ENCODE results near the gene UBAP2.

UBAP2 gene

DNA sequence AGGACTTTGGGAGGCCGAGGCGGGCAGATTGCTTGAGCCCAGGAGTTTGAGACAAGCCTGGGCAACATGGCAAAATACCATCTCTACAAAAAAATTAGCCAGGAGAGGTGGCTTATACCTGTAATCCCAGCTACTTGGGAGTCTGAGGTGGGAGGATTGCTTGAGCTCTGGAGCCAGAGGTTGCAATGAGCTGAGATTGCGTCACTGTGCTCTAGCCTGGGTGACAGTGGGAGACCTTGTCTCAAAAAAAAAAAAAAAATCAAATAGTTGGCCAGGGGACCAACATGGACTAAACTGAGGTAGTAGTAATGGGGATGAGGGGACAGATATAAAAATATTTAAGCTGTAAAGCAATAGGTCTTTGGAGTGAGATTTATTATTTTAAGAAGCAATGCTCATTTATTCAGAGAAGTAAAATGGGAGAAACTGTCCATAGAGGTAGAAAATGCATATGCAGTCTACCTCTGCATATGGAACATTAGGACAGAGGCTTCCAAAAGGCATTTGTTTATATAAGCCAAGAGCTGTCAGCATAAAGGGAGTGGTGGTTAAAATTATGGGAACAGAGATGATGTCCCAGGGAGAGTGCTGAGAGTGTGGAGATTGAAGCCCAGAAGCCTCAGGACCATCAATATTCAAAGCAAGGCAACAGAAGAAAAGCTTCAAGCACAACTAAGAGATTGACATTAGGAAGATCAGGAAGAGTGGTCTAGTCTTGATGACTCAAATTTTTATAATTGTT, 133.6 kb downstream of the UBAP2 start:
- no peak for DNase-seq (ENCODE audit: low read depth)
- no peak overlapping the region for H3K9ac ChIP-seq (ENCODE audit: low read length)
- no peaks in the 10 kb centered on the region for H3K9me3 ChIP-seq (ENCODE audit: control insufficient read depth, low read length)
- H3K4me3 ChIP-seq (ENCODE audit: low read length): no peak overlapping the region
- no peaks in the 10 kb centered on the region for H3K27me3 ChIP-seq (replicated peaks; ENCODE audit: control insufficient read depth, insufficient read depth, low read length)
- H3K4me1 ChIP-seq (ENCODE audit: control insufficient read depth, insufficient read depth, low read length): peaks cover 7% of the 10 kb centered on the region
- peaks cover 69% of the 10 kb centered on the region for H3K36me3 ChIP-seq (ENCODE audit: control insufficient read depth, insufficient read depth, low read length, severe bottlenecking)

DNA sequence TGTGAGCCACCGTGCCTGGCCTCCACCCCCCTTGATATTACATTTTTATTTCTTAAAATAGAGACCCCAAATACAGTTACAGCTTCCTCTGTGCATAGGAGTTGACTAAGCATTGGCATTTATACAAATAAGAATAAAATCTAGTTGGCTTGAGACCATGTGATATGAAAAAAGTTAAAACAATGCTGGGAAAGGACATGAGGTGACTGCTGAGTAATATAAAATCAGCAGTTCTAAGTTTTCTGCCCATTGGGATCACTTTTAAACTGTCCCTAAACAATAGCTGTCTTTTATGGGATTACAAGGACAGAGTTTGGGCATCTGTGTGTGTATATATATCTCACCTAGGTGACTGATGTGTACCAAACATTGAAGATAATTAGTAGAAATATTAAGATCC, 135.1 kb downstream of the UBAP2 start:
- Histone ChIP-seq H3K36me3 (ENCODE audit: control insufficient read depth, insufficient read depth, low read length, severe bottlenecking) (peaks cover 55% of the 10 kb centered on the region), H3K9me3 (ENCODE audit: control insufficient read depth, low read length) (no peaks in the 10 kb centered on the region), H3K4me1 (ENCODE audit: control insufficient read depth, insufficient read depth, low read length) (peaks cover 10% of the 10 kb centered on the region), H3K4me3 (ENCODE audit: low read length) (no peak overlapping the region), H3K9ac (ENCODE audit: low read length) (no peak overlapping the region), H3K27me3 (replicated peaks; ENCODE audit: control insufficient read depth, insufficient read depth, low read length) (no peaks in the 10 kb centered on the region)
- DNase-seq (ENCODE audit: low read depth): no peak

DNA sequence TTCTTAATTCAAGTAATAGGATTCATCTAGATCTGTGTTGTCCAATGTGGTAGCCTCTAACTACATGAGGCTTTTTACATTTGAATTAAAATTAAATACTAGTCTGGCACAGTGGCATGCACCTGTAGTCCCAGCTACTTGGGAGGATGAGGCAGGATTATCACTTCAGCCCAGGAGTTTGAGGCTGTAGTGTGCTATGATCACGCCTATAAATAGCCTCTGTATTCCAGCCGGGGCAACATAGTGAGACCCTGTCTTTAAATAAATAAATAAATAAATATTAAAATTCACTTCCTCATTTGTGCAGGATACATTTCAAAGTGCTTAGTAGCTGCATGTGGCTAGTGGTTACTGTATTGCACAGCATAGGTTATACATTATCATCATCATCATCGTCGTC, 139.9 kb downstream of the UBAP2 start:
- Histone ChIP-seq H3K4me1 (ENCODE audit: control insufficient read depth, insufficient read depth, low read length) (peaks cover 30% of the 10 kb centered on the region), H3K4me3 (ENCODE audit: low read length) (no peak overlapping the region), H3K27me3 (replicated peaks; ENCODE audit: control insufficient read depth, insufficient read depth, low read length) (no peaks in the 10 kb centered on the region), H3K36me3 (ENCODE audit: control insufficient read depth, insufficient read depth, low read length, severe bottlenecking) (peaks cover 22% of the 10 kb centered on the region), H3K9me3 (ENCODE audit: control insufficient read depth, low read length) (no peaks in the 10 kb centered on the region), H3K9ac (ENCODE audit: low read length) (no peak overlapping the region)
- DNase-seq (ENCODE audit: low read depth): no peak

- no peak for DNase-seq (ENCODE audit: low read depth)
- Histone ChIP-seq H3K36me3 (ENCODE audit: control insufficient read depth, insufficient read depth, low read length, severe bottlenecking) (peaks cover 22% of the 10 kb centered on the region), H3K4me1 (ENCODE audit: control insufficient read depth, insufficient read depth, low read length) (peaks cover 26% of the 10 kb centered on the region), H3K27me3 (replicated peaks; ENCODE audit: control insufficient read depth, insufficient read depth, low read length) (no peaks in the 10 kb centered on the region), H3K9me3 (ENCODE audit: control insufficient read depth, low read length) (no peaks in the 10 kb centered on the region), H3K9ac (ENCODE audit: low read length) (no peak overlapping the region), H3K4me3 (ENCODE audit: low read length) (no peak overlapping the region)
Measured at GRCh38 chr9:33908114-33908513, 140.6 kb downstream of the UBAP2 start.

- no peak for DNase-seq (ENCODE audit: low read depth)
- peaks cover 17% of the 10 kb centered on the region for H3K36me3 ChIP-seq (ENCODE audit: control insufficient read depth, insufficient read depth, low read length, severe bottlenecking)
- H3K4me3 ChIP-seq (ENCODE audit: low read length): no peak overlapping the region
- no peaks in the 10 kb centered on the region for H3K27me3 ChIP-seq (replicated peaks; ENCODE audit: control insufficient read depth, insufficient read depth, low read length)
- no peaks in the 10 kb centered on the region for H3K9me3 ChIP-seq (ENCODE audit: control insufficient read depth, low read length)
- H3K9ac ChIP-seq (ENCODE audit: low read length): no peak overlapping the region
- peaks cover 26% of the 10 kb centered on the region for H3K4me1 ChIP-seq (ENCODE audit: control insufficient read depth, insufficient read depth, low read length)
Measured at GRCh38 chr9:33907347-33907746, 141.3 kb downstream of the UBAP2 start.

DNA sequence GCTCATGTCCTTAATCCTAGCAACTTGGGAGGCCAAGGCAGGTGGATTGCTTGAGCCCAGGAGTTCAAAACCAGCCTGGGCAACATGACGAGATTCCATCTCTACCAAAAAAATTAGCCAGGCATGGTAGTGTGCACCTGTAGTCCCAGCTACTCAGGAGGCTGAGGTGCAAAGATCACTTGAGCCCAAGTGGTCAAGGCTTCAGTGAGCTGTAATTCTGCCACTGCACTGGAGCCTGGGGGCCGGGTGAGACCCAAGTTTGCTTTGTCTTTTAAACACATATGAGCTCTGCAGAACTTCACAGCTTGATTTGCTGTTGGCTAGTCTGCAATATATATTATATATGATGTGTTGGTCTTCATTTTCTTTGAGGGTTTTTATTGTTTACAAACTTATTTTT, 141.9 kb downstream of the UBAP2 start:
- no peaks in the 10 kb centered on the region for H3K27me3 ChIP-seq (replicated peaks; ENCODE audit: control insufficient read depth, insufficient read depth, low read length)
- H3K9me3 ChIP-seq (ENCODE audit: control insufficient read depth, low read length): no peaks in the 10 kb centered on the region
- no peak overlapping the region for H3K9ac ChIP-seq (ENCODE audit: low read length)
- no peak overlapping the region for H3K4me3 ChIP-seq (ENCODE audit: low read length)
- no peak for DNase-seq (ENCODE audit: low read depth)
- peaks cover 26% of the 10 kb centered on the region for H3K4me1 ChIP-seq (ENCODE audit: control insufficient read depth, insufficient read depth, low read length)
- H3K36me3 ChIP-seq (ENCODE audit: control insufficient read depth, insufficient read depth, low read length, severe bottlenecking): peaks cover 19% of the 10 kb centered on the region

GRCh38 chr9:33905137-33905536, 143.6 kb downstream of the UBAP2 start:
- H3K4me3 ChIP-seq (ENCODE audit: low read length): no peak overlapping the region
- H3K36me3 ChIP-seq (ENCODE audit: control insufficient read depth, insufficient read depth, low read length, severe bottlenecking): peaks cover 35% of the 10 kb centered on the region
- peaks cover 26% of the 10 kb centered on the region for H3K4me1 ChIP-seq (ENCODE audit: control insufficient read depth, insufficient read depth, low read length)
- no peak for DNase-seq (ENCODE audit: low read depth)
- no peak overlapping the region for H3K9ac ChIP-seq (ENCODE audit: low read length)
- no peaks in the 10 kb centered on the region for H3K9me3 ChIP-seq (ENCODE audit: control insufficient read depth, low read length)
- H3K27me3 ChIP-seq (replicated peaks; ENCODE audit: control insufficient read depth, insufficient read depth, low read length): no peaks in the 10 kb centered on the region

- peaks cover 40% of the 10 kb centered on the region for H3K36me3 ChIP-seq (ENCODE audit: control insufficient read depth, insufficient read depth, low read length, severe bottlenecking)
- no peak overlapping the region for H3K9ac ChIP-seq (ENCODE audit: low read length)
- H3K4me1 ChIP-seq (ENCODE audit: control insufficient read depth, insufficient read depth, low read length): peaks cover 22% of the 10 kb centered on the region
- no peak overlapping the region for H3K4me3 ChIP-seq (ENCODE audit: low read length)
- H3K9me3 ChIP-seq (ENCODE audit: control insufficient read depth, low read length): no peaks in the 10 kb centered on the region
- DNase-seq (ENCODE audit: low read depth): peak; percentile 52
- no peaks in the 10 kb centered on the region for H3K27me3 ChIP-seq (replicated peaks; ENCODE audit: control insufficient read depth, insufficient read depth, low read length)
Measured at GRCh38 chr9:33903157-33903780, 145.4 kb downstream of the UBAP2 start.

- no peaks in the 10 kb centered on the region for H3K9me3 ChIP-seq (ENCODE audit: control insufficient read depth, low read length)
- peaks cover 5% of the 10 kb centered on the region for H3K36me3 ChIP-seq (ENCODE audit: control insufficient read depth, insufficient read depth, low read length, severe bottlenecking)
- H3K4me3 ChIP-seq (ENCODE audit: low read length): no peak overlapping the region
- H3K4me1 ChIP-seq (ENCODE audit: control insufficient read depth, insufficient read depth, low read length): peaks cover 7% of the 10 kb centered on the region
- no peak for DNase-seq (ENCODE audit: low read depth)
- H3K9ac ChIP-seq (ENCODE audit: low read length): no peak overlapping the region
- H3K27me3 ChIP-seq (replicated peaks; ENCODE audit: control insufficient read depth, insufficient read depth, low read length): no peaks in the 10 kb centered on the region
Measured at GRCh38 chr9:33894316-33894715, 154.4 kb downstream of the UBAP2 start.

DNA sequence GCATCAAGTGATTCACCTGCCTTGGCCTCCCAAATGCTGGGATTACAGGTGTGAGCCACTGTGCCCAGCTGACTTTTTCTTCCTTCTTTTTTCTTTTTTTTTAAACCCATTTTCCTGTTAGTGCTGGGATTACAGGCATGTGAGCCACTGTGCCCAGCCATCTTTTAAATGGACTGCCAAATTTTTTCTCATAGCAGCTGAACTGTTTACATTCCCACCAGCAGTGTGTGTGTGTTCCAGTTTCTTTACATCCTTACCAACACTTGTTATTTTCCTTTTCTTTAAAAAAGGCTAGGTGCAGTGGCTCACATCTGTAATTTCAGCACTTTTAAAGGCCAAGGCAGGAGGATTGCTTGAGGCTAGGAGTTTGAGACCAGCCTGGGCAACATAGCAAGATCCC, 154.8 kb downstream of the UBAP2 start:
- H3K9me3 ChIP-seq (ENCODE audit: control insufficient read depth, low read length): no peaks in the 10 kb centered on the region

DNA sequence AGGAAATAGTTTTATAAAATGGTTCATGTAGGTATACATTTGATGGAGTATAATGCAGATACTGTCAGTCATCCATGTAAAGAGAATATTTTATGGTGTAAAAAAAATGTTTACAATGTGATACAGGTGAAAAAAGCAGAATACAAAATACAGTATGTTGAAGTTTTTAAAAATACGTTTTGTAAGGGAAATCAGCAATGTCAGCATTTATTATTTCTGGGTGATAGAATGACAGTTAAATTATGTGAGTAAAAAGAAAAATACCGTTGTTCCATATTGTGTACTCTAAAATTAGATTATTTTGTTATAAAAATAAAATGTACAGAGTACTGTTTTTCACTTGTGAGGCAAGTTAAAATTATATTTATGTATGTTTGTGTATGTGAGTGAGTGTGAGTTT, 162.7 kb downstream of the UBAP2 start:
- DNase-seq (ENCODE audit: low read depth): no peak
- no peak overlapping the region for H3K4me3 ChIP-seq (ENCODE audit: low read length)
- no peak overlapping the region for H3K9ac ChIP-seq (ENCODE audit: low read length)
- H3K36me3 ChIP-seq (ENCODE audit: control insufficient read depth, insufficient read depth, low read length, severe bottlenecking): peaks cover 9% of the 10 kb centered on the region
- H3K27me3 ChIP-seq (replicated peaks; ENCODE audit: control insufficient read depth, insufficient read depth, low read length): no peaks in the 10 kb centered on the region
- peaks cover 14% of the 10 kb centered on the region for H3K4me1 ChIP-seq (ENCODE audit: control insufficient read depth, insufficient read depth, low read length)
- H3K9me3 ChIP-seq (ENCODE audit: control insufficient read depth, low read length): no peaks in the 10 kb centered on the region

More for the DNA sequence above, 154.8 kb downstream of the UBAP2 start:
- H3K36me3 ChIP-seq (ENCODE audit: control insufficient read depth, insufficient read depth, low read length, severe bottlenecking): peaks cover 5% of the 10 kb centered on the region
- H3K4me1 ChIP-seq (ENCODE audit: control insufficient read depth, insufficient read depth, low read length): peaks cover 7% of the 10 kb centered on the region
- no peaks in the 10 kb centered on the region for H3K27me3 ChIP-seq (replicated peaks; ENCODE audit: control insufficient read depth, insufficient read depth, low read length)
- DNase-seq (ENCODE audit: low read depth): no peak
- H3K4me3 ChIP-seq (ENCODE audit: low read length): no peak overlapping the region
- H3K9ac ChIP-seq (ENCODE audit: low read length): no peak overlapping the region
